Esophagus squamous epithelium (tissue), 5 donors: ENCODE results near the gene GATA5. TPM values are rescaled to one million over a fixed set of nuclear protein-coding genes. Genes with fewer than 3 reads are reported as not detected.

ENCODE experiments used
- DNase-seq: peaks from one replicate; lab custom pipeline; 2025; lab: John Stamatoyannopoulos, UW
- H3K27ac ChIP-seq, 4 donors: fragments of 200-600 bp; sonication (generic); one replicate each; pipeline ENCODE4 v1.5.1; 2016 to 2019; ENCODE audit warnings: mild to moderate bottlenecking in 1 of 4
- H3K27me3 ChIP-seq, 4 donors: fragments of 200-600 bp; sonication (generic); 1 replicate in 3 of 4; 2 replicates in 1 of 4; pipeline versions ENCODE4 v1.5.1 to v1.6.0; 2017 to 2021; ENCODE audit warnings: antibody characterized with exemption in 1 of 4
- H3K36me3 ChIP-seq, 3 donors: fragments of 200-600 bp; sonication (generic); one replicate each; pipeline ENCODE4 v1.5.1; 2016 to 2019
- H3K4me1 ChIP-seq, 3 donors: fragments of 200-600 bp; sonication (generic); one replicate each; pipeline ENCODE4 v1.5.1; 2017 to 2019
- H3K4me3 ChIP-seq, 4 donors: fragments of 200-600 bp; sonication (generic); 1 replicate in 3 of 4; 2 replicates in 1 of 4; pipeline ENCODE4 v1.5.1; 2016 to 2019; ENCODE audit warnings: mild to moderate bottlenecking in 2 of 4, moderate library complexity in 1 of 4
- H3K9me3 ChIP-seq, 3 donors: fragments of 200-600 bp; sonication (generic); one replicate each; pipeline ENCODE4 v1.5.1; 2016 to 2019
- POLR2A ChIP-seq, 4 donors: fragments of 450-650 bp; IDR thresholded peaks; one replicate each; pipeline ENCODE4 v1.6.1; 2017; ENCODE audit warnings: antibody characterized with exemption in 4 of 4, mild to moderate bottlenecking in 4 of 4, moderate library complexity in 3 of 4
- WGBS, 2 donors: methylation state at CpG; one replicate each; pipeline ENCODE4 v1.1.5; 2018; 5-methylcytosine and 5-hydroxymethylcytosine counted together
- intact Hi-C: fragments of 100-400 bp; cut with DNase I; formaldehyde crosslinking; loops from one replicate; pipeline ENCODE4 v1.15.0; 2022
- total RNA-seq, 4 donors: library from RNA; depleted of rRNA; stranded (reverse); fragments of >200 nt; gene quantifications; one replicate each; pipeline ENCODE4 v1.1.0, GENCODE V29; 2016
- TF ChIP-seq, protein P1 (sequence below), 6 experiments: fragments of 450-650 bp in 4 of 6; fragments of 200-600 bp in 2 of 6; sonication (generic) in 2 of 6; IDR thresholded peaks; one replicate each; pipeline ENCODE4 v1.5.1; 2016 to 2019; ENCODE audit warnings: antibody characterized with exemption in 6 of 6, mild to moderate bottlenecking in 4 of 6, moderate library complexity in 4 of 6
- donor health status: DM: yes; HTN: yes; CAD: no.

The GATA5 gene
- total RNA-seq, 4 donors from 2014 or later: 0.19 to 0.85 TPM; not detected in 2

DNA sequence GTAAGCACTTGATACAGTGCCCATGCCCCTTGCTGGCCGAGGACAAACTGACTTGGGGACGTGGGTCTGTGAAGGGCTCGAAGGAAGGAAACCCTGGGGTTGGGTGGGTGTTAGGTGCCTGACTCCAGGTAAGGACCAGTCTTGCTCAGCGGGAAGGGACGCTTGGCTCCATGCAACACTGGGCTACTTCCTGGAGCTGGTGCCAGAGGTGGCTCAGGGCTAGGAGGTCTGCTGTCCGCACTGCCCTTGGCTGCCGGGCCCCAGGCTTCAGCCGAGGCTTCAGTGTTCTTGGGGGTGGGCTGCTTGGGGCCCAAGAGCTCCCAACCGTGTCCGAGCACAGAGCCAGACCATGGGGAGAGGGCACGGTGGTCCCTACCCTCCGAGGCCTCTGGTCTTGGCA, 5.3 kb downstream of the GATA5 start:
- WGBS, 2 donors: 71 to 79% methylated on average over 7 to 9 of the region's 12 CpGs
- intact Hi-C loops: no loop called here
- no peaks in the 10 kb centered on the region for H3K36me3 ChIP-seq
- H3K27me3 ChIP-seq: peaks cover 13 to 95% (median 16%) of the 10 kb centered on the region in 4 donors
- no peak for DNase-seq
- H3K27ac ChIP-seq: no peak overlapping the region
- H3K4me1 ChIP-seq: peaks cover 2 to 15% (median 9%) of the 10 kb centered on the region in 3 donors
- no peak overlapping the region for H3K4me3 ChIP-seq
- no peak for TF ChIP-seq POLR2A (IDR thresholded peaks at IDR 0.05)
- TF ChIP-seq, protein P1, sequence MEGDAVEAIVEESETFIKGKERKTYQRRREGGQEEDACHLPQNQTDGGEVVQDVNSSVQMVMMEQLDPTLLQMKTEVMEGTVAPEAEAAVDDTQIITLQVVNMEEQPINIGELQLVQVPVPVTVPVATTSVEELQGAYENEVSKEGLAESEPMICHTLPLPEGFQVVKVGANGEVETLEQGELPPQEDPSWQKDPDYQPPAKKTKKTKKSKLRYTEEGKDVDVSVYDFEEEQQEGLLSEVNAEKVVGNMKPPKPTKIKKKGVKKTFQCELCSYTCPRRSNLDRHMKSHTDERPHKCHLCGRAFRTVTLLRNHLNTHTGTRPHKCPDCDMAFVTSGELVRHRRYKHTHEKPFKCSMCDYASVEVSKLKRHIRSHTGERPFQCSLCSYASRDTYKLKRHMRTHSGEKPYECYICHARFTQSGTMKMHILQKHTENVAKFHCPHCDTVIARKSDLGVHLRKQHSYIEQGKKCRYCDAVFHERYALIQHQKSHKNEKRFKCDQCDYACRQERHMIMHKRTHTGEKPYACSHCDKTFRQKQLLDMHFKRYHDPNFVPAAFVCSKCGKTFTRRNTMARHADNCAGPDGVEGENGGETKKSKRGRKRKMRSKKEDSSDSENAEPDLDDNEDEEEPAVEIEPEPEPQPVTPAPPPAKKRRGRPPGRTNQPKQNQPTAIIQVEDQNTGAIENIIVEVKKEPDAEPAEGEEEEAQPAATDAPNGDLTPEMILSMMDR (IDR thresholded peaks at IDR 0.05): no peak
- no peaks in the 10 kb centered on the region for H3K9me3 ChIP-seq

DNA sequence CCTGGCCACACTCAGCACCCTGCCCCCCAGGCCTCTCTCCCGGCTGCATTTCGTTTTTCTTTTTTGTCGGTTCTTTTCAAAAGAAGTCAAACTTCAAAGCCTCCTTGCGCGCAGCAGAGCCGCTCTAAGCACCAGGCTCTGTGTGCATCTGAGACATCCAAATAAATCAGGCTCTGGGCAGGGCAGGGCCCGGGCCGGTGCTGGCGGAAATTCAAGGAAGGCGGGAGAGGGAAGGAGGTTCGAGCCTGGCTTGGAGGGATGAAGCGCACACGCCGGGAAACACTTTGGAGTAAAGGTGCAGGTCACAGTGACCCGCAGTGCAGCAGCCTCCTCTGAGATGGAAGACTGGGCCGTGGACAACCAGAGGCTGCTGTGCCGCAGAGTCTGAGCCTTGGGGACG, 5.8 kb downstream of the GATA5 start:
- Histone ChIP-seq H3K4me1 (peaks cover 0 to 11% (median 4%) of the 10 kb centered on the region in 3 donors), H3K27me3 (peaks cover 9 to 95% (median 14%) of the 10 kb centered on the region in 4 donors), H3K4me3 (no peak overlapping the region), H3K27ac (no peak overlapping the region), H3K9me3 (no peaks in the 10 kb centered on the region), H3K36me3 (no peaks in the 10 kb centered on the region)
- WGBS, 2 donors: 22 to 30% methylated on average over 4 to 18 of the region's 18 CpGs
- intact Hi-C loops: no loop called here
- DNase-seq: no peak
- no peak for TF ChIP-seq POLR2A (IDR thresholded peaks at IDR 0.05)
- TF ChIP-seq, protein P1 (IDR thresholded peaks at IDR 0.05): no peak

DNA sequence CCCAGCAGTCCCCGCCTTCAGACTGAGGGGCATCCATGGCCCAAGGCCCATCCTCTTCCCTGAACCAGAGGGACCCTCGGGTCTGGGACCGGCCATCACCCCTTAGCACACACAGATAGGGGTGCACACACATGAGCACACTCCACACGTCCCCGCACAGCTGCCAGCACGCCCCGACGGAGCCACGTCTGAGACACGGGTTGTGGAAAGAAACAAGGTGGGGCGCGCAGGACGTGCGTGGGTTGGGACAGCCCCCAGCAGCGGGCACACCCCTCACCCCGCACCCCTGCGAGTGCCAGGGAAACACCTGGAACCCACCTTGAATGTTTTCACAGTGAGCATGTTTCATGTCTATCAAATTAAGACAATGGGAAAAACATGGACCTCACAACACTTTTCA, 6.4 kb downstream of the GATA5 start:
- no peak for DNase-seq
- H3K4me1 ChIP-seq: peaks cover 0 to 4% (median 0%) of the 10 kb centered on the region in 3 donors
- peaks cover 5 to 95% (median 9%) of the 10 kb centered on the region in 4 donors for H3K27me3 ChIP-seq
- 34 to 54% methylated on average over 6 to 14 of the region's 17 CpGs for WGBS, 2 donors
- intact Hi-C loops: no loop called here
- TF ChIP-seq, protein P1 (IDR thresholded peaks at IDR 0.05): no peak
- no peak for TF ChIP-seq POLR2A (IDR thresholded peaks at IDR 0.05)
- H3K9me3 ChIP-seq: no peaks in the 10 kb centered on the region
- H3K4me3 ChIP-seq: no peak overlapping the region
- H3K27ac ChIP-seq: no peak overlapping the region
- H3K36me3 ChIP-seq: no peaks in the 10 kb centered on the region

DNA sequence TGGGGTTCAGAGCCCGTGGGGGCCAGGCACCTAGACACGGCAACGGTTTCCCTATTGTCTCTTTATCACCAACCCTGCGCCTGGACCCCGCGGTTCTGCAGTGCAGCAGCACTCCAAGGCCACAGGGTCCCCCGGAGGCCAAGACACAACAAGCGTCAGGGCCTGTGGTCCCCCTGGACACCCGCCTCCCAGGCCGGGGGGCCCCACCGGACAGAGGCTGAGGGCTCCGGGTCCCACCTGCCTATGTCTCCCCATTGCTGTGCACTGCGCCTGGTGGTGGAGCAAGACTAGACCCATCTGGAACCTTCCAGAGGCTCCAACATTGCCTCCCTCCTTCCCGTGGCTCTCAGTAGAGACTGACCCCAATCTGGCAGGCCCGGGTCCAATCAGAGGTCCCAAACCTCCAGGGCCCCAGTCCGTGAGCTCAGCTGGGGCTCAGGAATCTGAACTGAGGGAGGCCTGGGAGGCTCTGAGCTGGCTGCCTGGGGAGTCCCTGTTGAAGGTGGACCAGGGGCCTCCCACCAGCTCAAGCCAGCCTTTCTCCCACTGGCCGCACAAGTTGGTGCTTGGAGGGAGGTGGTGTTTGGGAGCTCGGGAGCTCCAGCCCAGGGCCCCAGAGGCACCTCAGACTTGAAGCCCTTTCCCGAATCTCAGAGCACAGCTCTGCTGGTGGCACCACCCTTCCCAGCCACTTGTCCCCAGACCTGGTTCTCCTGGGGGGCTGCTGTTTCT, 8.8 kb downstream of the GATA5 start:
- Histone ChIP-seq H3K9me3 (no peaks in the 10 kb centered on the region), H3K4me3 (no peak overlapping the region), H3K36me3 (no peaks in the 10 kb centered on the region), H3K27me3 (peaks cover 0 to 81% (median 4%) of the 10 kb centered on the region in 4 donors), H3K4me1 (no peaks in the 10 kb centered on the region), H3K27ac (no peak overlapping the region)
- TF ChIP-seq POLR2A (IDR thresholded peaks at IDR 0.05): no peak
- TF ChIP-seq, protein P1 (IDR thresholded peaks at IDR 0.05): no peak
- DNase-seq: no peak
- 63 to 67% methylated on average over 2 to 4 of the region's 19 CpGs for WGBS, 2 donors
- intact Hi-C loops: no loop called here

DNA sequence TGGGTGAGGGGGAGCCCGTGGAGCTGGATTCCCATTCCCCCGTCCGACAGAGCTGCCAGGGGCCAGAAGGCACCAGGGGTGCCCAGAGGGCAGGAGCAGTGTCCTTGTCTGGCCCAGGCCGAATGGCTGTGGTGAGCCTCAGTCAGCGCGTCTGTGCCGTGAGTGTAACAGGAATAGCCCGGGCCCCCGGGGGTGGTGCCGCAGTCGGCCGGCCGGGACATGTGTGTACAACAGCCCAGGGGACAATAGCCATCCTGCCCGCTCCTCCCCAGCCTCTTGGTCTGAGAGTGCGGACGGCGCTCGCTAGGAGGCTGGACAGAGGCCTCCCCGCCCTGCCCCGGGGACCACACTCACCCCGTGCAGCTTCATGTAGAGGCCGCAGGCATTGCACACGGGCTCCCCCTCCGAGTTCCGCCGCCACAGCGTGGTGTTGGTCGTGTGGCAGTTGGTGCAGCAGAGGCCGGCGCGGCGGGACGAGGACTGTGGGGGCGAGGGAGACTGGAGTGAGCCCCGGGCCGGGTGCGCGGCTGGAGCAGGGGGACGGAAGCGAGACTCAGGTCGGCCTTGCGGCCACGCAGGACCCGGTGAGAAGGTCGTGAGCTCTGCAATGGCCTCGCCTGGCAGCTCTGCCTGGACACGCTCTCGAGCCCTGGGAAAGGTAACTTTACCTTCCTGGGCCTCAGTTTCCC, 9.6 kb downstream of the GATA5 start:
- H3K9me3 ChIP-seq: no peaks in the 10 kb centered on the region
- TF ChIP-seq, protein P1 (IDR thresholded peaks at IDR 0.05): no peak
- no peak for TF ChIP-seq POLR2A (IDR thresholded peaks at IDR 0.05)
- H3K36me3 ChIP-seq: no peaks in the 10 kb centered on the region
- H3K27me3 ChIP-seq: peaks cover 0 to 85% (median 4%) of the 10 kb centered on the region in 4 donors
- intact Hi-C loops: no loop called here
- 47 to 73% methylated on average over 7 to 17 of the region's 48 CpGs for WGBS, 2 donors
- no peak for DNase-seq
- H3K27ac ChIP-seq: no peak overlapping the region
- H3K4me1 ChIP-seq: no peaks in the 10 kb centered on the region
- no peak overlapping the region for H3K4me3 ChIP-seq
